HepG2 (cell line): ENCODE data around the gene NEURL3. TPM values are rescaled to one million over a fixed set of nuclear protein-coding genes. Genes with fewer than 3 reads are reported as not detected.
A peak's percentile ranks its signal among the peaks of the same experiment; 100 is the strongest.

Source experiments
- ARNTL ChIP-seq: sonication (generic); formaldehyde crosslinking; IDR thresholded peaks from 2 replicates; pipeline ENCODE4 v1.4.0; 2020; ENCODE audit warnings: mild to moderate bottlenecking, missing genetic modification reagents
- BCL6 ChIP-seq: IDR thresholded peaks from 2 replicates; pipeline ENCODE4 v1.6.1; 2016; ENCODE audit warnings: missing genetic modification reagents, missing compliant biosample characterization
- CCDC6 ChIP-seq: sonication (generic); formaldehyde crosslinking; IDR thresholded peaks from 2 replicates; pipeline ENCODE4 v1.8.1; 2022; ENCODE audit warnings: mild to moderate bottlenecking, missing genetic modification reagents, moderate library complexity
- HNF1B ChIP-seq: sonication (generic); formaldehyde crosslinking; IDR thresholded peaks from 2 replicates; pipeline ENCODE4 v1.5.1; 2020; ENCODE audit warnings: mild to moderate bottlenecking, moderate library complexity, missing genetic modification reagents
- MLX ChIP-seq: IDR thresholded peaks from 2 replicates; pipeline ENCODE4 v1.6.1; 2016
- NFKBIZ ChIP-seq: IDR thresholded peaks from 2 replicates; pipeline ENCODE4 v1.6.1; 2018; ENCODE audit warnings: missing genetic modification reagents, missing compliant biosample characterization
- NPAS2 ChIP-seq: sonication (generic); formaldehyde crosslinking; IDR thresholded peaks from 2 replicates; pipeline ENCODE4 v1.8.0; 2022; ENCODE audit warnings: mild to moderate bottlenecking, missing genetic modification reagents, borderline replicate concordance
- NRL ChIP-seq: sonication (generic); formaldehyde crosslinking; IDR thresholded peaks from 2 replicates; pipeline ENCODE4 v1.5.0; 2020; ENCODE audit warnings: missing genetic modification reagents, mild to moderate bottlenecking, moderate library complexity, borderline replicate concordance
- PHF5A ChIP-seq: IDR thresholded peaks from one replicate; pipeline ENCODE4 v1.6.1; 2018; ENCODE audit warnings: low read depth, missing genetic modification reagents; ENCODE audit not compliant: unreplicated experiment
- SALL2 ChIP-seq: sonication (generic); formaldehyde crosslinking; IDR thresholded peaks from 2 replicates; pipeline ENCODE4 v1.8.1; 2023; ENCODE audit warnings: mild to moderate bottlenecking, missing genetic modification reagents, inconsistent platforms
- TCF7L2 ChIP-seq: IDR thresholded peaks from 2 replicates; pipeline ENCODE4 v1.6.1; 2011; ENCODE audit warnings: mild to moderate bottlenecking, low read depth, low read length, moderate library complexity
- TFAP4 ChIP-seq: sonication (generic); IDR thresholded peaks from 2 replicates; pipeline ENCODE4 v1.6.1; 2016; ENCODE audit warnings: low read depth, borderline replicate concordance
- ZBTB26 ChIP-seq: IDR thresholded peaks from 2 replicates; pipeline ENCODE4 v1.6.1; 2016; ENCODE audit warnings: missing compliant biosample characterization, missing genetic modification reagents, borderline replicate concordance
- ZBTB37 ChIP-seq: sonication (generic); formaldehyde crosslinking; IDR thresholded peaks from 2 replicates; pipeline ENCODE4 v1.4.0; 2020; ENCODE audit warnings: mild to moderate bottlenecking, missing genetic modification reagents
- ZKSCAN8 ChIP-seq: IDR thresholded peaks from 2 replicates; pipeline ENCODE4 v1.6.1; 2016; ENCODE audit warnings: borderline replicate concordance, missing genetic modification reagents, missing compliant biosample characterization
- ZNF329 ChIP-seq: sonication (generic); formaldehyde crosslinking; IDR thresholded peaks from 2 replicates; pipeline ENCODE4 v1.9.0; 2021; ENCODE audit warnings: low read depth, mild to moderate bottlenecking, missing genetic modification reagents
- ZNF331 ChIP-seq: sonication (generic); formaldehyde crosslinking; IDR thresholded peaks from 2 replicates; pipeline ENCODE4 v1.4.0; 2020; ENCODE audit warnings: missing genetic modification reagents
- ZNF335 ChIP-seq: sonication (generic); formaldehyde crosslinking; IDR thresholded peaks from 2 replicates; pipeline ENCODE4 v1.4.0; 2020; ENCODE audit warnings: missing genetic modification reagents
- ZNF431 ChIP-seq: sonication (generic); formaldehyde crosslinking; IDR thresholded peaks from 2 replicates; pipeline ENCODE4 v1.9.0; 2022; ENCODE audit warnings: missing genetic modification reagents, low read depth, mild to moderate bottlenecking, borderline replicate concordance
- ZNF513 ChIP-seq: sonication (generic); formaldehyde crosslinking; conservative IDR thresholded peaks from 2 replicates; pipeline ENCODE4 v1.5.0; 2020; ENCODE audit warnings: missing genetic modification reagents
- ZNF773 ChIP-seq: sonication (generic); formaldehyde crosslinking; IDR thresholded peaks from 2 replicates; pipeline ENCODE4 v1.4.0; 2020; ENCODE audit warnings: missing genetic modification reagents, borderline replicate concordance
- ZNF878 ChIP-seq: sonication (generic); formaldehyde crosslinking; IDR thresholded peaks from 2 replicates; pipeline ENCODE4 v1.8.1; 2023; ENCODE audit warnings: mild to moderate bottlenecking, missing genetic modification reagents, moderate library complexity
- ZSCAN30 ChIP-seq: sonication (generic); formaldehyde crosslinking; IDR thresholded peaks from 2 replicates; pipeline ENCODE4 v1.5.0; 2020; ENCODE audit warnings: mild to moderate bottlenecking, missing genetic modification reagents
- polyA plus RNA-seq, 8 experiments: library from polyadenylated mRNA; depleted of rRNA in 3 of 8; stranded (reverse) in 7 of 8; unstranded in 1 of 8; fragments of >200 nt; fragmentation: Illumina TruSeq in 4 of 8; extraction: Trizol in 4 of 8; gene quantifications; 2 replicates each; pipeline versions ENCODE4 v1.2.1 to v1.2.3, GENCODE V29; 2011 to 2016; ENCODE audit warnings: low read depth in 4 of 8, missing spikeins in 1 of 8, mixed read lengths in 1 of 8; ENCODE audit not compliant: insufficient read depth in 1 of 8
- total RNA-seq, 5 experiments: library from RNA; depleted of rRNA; stranded (reverse); fragments of >200 nt; fragmentation: Illumina TruSeq; extraction: Trizol; gene quantifications; 2 replicates each; pipeline ENCODE4 v1.2.3, GENCODE V29; 2016; ENCODE audit warnings: low read depth in 1 of 5

Gene NEURL3
- total and polyA plus RNA-seq, 2 of the 13 experiments (the other 11 are each of a cell fraction or from before 2014, with no cell fraction given), result 0.16 to 1.2 TPM

GRCh38 chr2:96537066-96537733 lies 32.0 kb upstream of the NEURL3 start (continued):
- TF ChIP-seq ZNF431, result 0 out of 2 replicates have a peak, but pooled peaks have one; percentile 70
- TF ChIP-seq NFKBIZ, result no peak
- no peak for TF ChIP-seq ZNF331 (CRISPR knock-in tag)
- TF ChIP-seq PHF5A (CRISPR knock-in tag), result no peak
- no peak for TF ChIP-seq ZNF773 (CRISPR knock-in tag)
- TF ChIP-seq NRL (CRISPR knock-in tag), result peak; percentile 58
- TF ChIP-seq ZNF335 (CRISPR knock-in tag), result no peak
- TF ChIP-seq ZBTB37 (CRISPR knock-in tag), result no peak
- TF ChIP-seq TCF7L2, result no peak
- TF ChIP-seq TFAP4, result peak; percentile 38; the same call in 1 of the 2 replicates
- no peak for TF ChIP-seq ZSCAN30 (CRISPR knock-in tag)
- no peak for TF ChIP-seq ARNTL (CRISPR knock-in tag)
- peak; percentile 47; the same call in 1 of the 2 replicates for TF ChIP-seq BCL6 (CRISPR knock-in tag)
- no peak for TF ChIP-seq MLX (CRISPR knock-in tag)
- TF ChIP-seq ZKSCAN8 (CRISPR knock-in tag), result no peak
- no peak for TF ChIP-seq HNF1B (CRISPR knock-in tag)
- no peak for TF ChIP-seq ZNF329 (CRISPR knock-in tag)
- TF ChIP-seq ZNF878 (CRISPR knock-in tag), result no peak
- no peak for TF ChIP-seq NPAS2 (CRISPR knock-in tag)
- no peak for TF ChIP-seq ZNF513 (CRISPR knock-in tag)
- TF ChIP-seq CCDC6 (CRISPR knock-in tag), result 0 out of 2 replicates have a peak, but pooled peaks have one; percentile 13
- TF ChIP-seq SALL2 (CRISPR knock-in tag), result no peak
- no peak for TF ChIP-seq ZBTB26 (CRISPR knock-in tag)
